Natural killer cell (primary cell): ENCODE data around the gene INHBC. TPM values are rescaled to one million over a fixed set of nuclear protein-coding genes. Genes with fewer than 3 reads are reported as not detected.
A peak's percentile ranks its signal among the peaks of the same experiment; 100 is the strongest.

Source experiments
- ATAC-seq, 3 donors: fragments of 150-1000 bp in 2 of 3; fragments of 200-7000 bp in 1 of 3; cut with Tn5 transposase; 1 replicate in 1 of 3; 2 replicates in 2 of 3; pipeline ENCODE4 v1.10.0; 2021; ENCODE audit warnings: mild to moderate bottlenecking in 2 of 3, moderate library complexity in 2 of 3
- DNase-seq, 2 donors: peaks; one replicate each; pipeline versions ENCODE4 v3.0.0 to v3.0.0-alpha.2; 2013 to 2021; ENCODE audit warnings: mixed read lengths in 1 of 2
- H3K27ac ChIP-seq: one replicate; pipeline ENCODE4 v1.5.1; 2013; ENCODE audit warnings: mild to moderate bottlenecking, low read length
- H3K27me3 ChIP-seq: one replicate; pipeline ENCODE4 v1.6.1; 2013; ENCODE audit warnings: low read length; ENCODE audit not compliant: control insufficient read depth, insufficient read depth
- H3K36me3 ChIP-seq: one replicate; pipeline ENCODE4 v1.6.1; 2013; ENCODE audit warnings: low read length; ENCODE audit not compliant: control insufficient read depth, insufficient read depth
- H3K4me1 ChIP-seq: one replicate; pipeline ENCODE4 v1.6.1; 2013; ENCODE audit warnings: low read length; ENCODE audit not compliant: control insufficient read depth, insufficient read depth
- H3K4me3 ChIP-seq: one replicate; pipeline ENCODE4 v1.5.1; 2013; ENCODE audit warnings: low read length
- H3K9me3 ChIP-seq: one replicate; pipeline ENCODE4 v1.6.1; 2013; ENCODE audit warnings: low read length; ENCODE audit not compliant: control insufficient read depth, insufficient read depth
- H3K27ac Mint-ChIP-seq, 2 donors: one replicate each; pipeline ENCODE4 v1.8.0; 2022; ENCODE audit warnings: mild to moderate bottlenecking in 2 of 2, mixed read lengths in 2 of 2, moderate library complexity in 1 of 2
- H3K27me3 Mint-ChIP-seq, 2 donors: one replicate each; pipeline ENCODE4 v1.8.0; 2022; ENCODE audit warnings: low read depth in 2 of 2, mixed read lengths in 2 of 2
- H3K36me3 Mint-ChIP-seq: one replicate; pipeline ENCODE4 v1.8.0; 2022; ENCODE audit warnings: mixed read lengths
- H3K4me1 Mint-ChIP-seq, 2 donors: one replicate each; pipeline ENCODE4 v1.8.0; 2022; ENCODE audit warnings: mixed read lengths in 2 of 2
- H3K4me3 Mint-ChIP-seq: one replicate; pipeline ENCODE4 v1.8.0; 2022; ENCODE audit warnings: mild to moderate bottlenecking, moderate library complexity, mixed read lengths
- H3K9me3 Mint-ChIP-seq, 2 donors: one replicate each; pipeline ENCODE4 v1.8.0; 2022; ENCODE audit warnings: mixed read lengths in 2 of 2
- WGBS: methylation state at CpG from one replicate; pipeline ENCODE4 v1.1.7; 2013; ENCODE audit warnings: missing lambda C conversion rate; ENCODE audit not compliant: insufficient coverage; 5-methylcytosine and 5-hydroxymethylcytosine counted together
- intact Hi-C: fragments of 100-400 bp; cut with micrococcal nuclease; formaldehyde crosslinking; loops from one replicate; pipeline ENCODE4 v1.14.2; 2022
- total RNA-seq, 4 donors: library from RNA; stranded (reverse); fragments of 120-200 nt in 1 of 4; gene quantifications; one replicate each; pipeline versions ENCODE4 v1.2.3 to v1.2.4, GENCODE V29; 2013 to 2022
- TF ChIP-seq, protein P1 (sequence below): fragments of 200-600 bp; IDR thresholded peaks from one replicate; pipeline ENCODE4 v1.8.0; 2022; ENCODE audit warnings: antibody characterized with exemption

Gene INHBC
- total RNA-seq, 3 donors from 2014 or later (not counting 1 experiment from before 2014, with no cell fraction given): 0.18 to 0.35 (median 0.31) TPM

DNA sequence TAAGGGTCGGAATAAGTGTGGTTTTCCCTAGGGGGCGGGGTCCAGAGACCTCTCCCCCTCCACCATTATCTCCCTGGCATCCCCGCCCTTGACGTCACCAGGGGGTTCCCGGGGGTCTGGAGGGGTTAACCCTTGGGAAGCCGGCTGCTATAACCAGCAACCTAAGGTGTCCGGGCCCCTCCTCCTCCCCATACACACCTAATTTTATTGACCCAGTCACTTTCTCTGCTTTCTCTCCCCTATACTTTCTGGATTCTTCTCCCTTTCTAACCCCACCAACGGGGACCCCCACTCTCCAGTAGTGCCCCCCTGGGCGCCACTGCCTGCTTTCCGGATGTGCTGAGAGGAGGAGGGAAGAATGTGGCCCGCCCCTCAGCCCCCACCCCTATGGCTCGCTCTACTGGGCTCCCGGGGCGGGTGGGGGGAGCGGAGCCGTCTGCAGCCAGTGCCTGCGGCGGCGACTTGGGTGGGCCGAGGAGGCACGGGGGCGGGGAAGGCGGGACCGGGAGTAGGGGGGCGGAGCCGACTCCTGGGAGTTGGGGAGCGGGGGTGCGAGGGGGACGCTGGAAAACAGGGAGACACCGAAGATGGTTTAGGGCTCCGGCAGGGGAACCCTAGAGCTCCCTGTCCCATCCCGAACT lies 26.8 kb downstream of the INHBC start:
- Histone ChIP-seq H3K9me3 (no peaks in the 10 kb centered on the region), H3K27ac (no peak overlapping the region), H3K36me3 (no peaks in the 10 kb centered on the region), H3K4me1 (peaks cover 47% of the 10 kb centered on the region), H3K27me3 (peaks cover 6% of the 10 kb centered on the region), H3K4me3 (peak overlapping the region; percentile 34)
- H3K36me3 Mint-ChIP-seq: no peaks in the 10 kb centered on the region
- intact Hi-C loops: no loop called here
- peaks cover 54 to 58% of the 10 kb centered on the region in 2 donors for H3K4me1 Mint-ChIP-seq
- TF ChIP-seq, protein P1, sequence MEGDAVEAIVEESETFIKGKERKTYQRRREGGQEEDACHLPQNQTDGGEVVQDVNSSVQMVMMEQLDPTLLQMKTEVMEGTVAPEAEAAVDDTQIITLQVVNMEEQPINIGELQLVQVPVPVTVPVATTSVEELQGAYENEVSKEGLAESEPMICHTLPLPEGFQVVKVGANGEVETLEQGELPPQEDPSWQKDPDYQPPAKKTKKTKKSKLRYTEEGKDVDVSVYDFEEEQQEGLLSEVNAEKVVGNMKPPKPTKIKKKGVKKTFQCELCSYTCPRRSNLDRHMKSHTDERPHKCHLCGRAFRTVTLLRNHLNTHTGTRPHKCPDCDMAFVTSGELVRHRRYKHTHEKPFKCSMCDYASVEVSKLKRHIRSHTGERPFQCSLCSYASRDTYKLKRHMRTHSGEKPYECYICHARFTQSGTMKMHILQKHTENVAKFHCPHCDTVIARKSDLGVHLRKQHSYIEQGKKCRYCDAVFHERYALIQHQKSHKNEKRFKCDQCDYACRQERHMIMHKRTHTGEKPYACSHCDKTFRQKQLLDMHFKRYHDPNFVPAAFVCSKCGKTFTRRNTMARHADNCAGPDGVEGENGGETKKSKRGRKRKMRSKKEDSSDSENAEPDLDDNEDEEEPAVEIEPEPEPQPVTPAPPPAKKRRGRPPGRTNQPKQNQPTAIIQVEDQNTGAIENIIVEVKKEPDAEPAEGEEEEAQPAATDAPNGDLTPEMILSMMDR: no peak
- ATAC-seq: no peak
- no peaks in the 10 kb centered on the region for H3K9me3 Mint-ChIP-seq
- peak in 1 of 2 donors; percentile 52 for DNase-seq
- H3K27ac Mint-ChIP-seq: peak overlapping the region in 1 of 2 donors; percentile 96
- H3K4me3 Mint-ChIP-seq: peak overlapping the region; percentile 93
- H3K27me3 Mint-ChIP-seq: peaks cover 0 to 15% of the 10 kb centered on the region in 2 donors
- under 1% methylated on average over 26 of the region's 32 CpGs for WGBS

DNA sequence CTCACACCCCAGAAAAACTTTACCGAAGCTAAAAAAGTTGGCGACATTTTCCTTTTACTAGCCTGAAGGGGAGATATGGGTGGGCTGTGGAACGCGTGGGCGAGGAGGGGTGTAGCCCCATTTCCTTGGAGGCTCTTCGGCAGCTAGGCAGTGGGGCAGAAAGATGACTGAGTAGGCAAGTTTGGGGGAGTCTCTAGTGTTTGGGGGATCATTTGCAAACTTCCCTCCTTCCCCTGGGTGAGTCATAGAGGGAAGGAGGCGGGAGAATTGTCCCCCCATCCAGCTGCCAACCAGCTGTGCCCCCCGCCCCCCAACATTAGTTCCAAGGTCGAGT lies 27.3 kb downstream of the INHBC start:
- H3K9me3 Mint-ChIP-seq: no peaks in the 10 kb centered on the region
- no peak overlapping the region for H3K27ac ChIP-seq
- TF ChIP-seq, protein P1: no peak

DNA sequence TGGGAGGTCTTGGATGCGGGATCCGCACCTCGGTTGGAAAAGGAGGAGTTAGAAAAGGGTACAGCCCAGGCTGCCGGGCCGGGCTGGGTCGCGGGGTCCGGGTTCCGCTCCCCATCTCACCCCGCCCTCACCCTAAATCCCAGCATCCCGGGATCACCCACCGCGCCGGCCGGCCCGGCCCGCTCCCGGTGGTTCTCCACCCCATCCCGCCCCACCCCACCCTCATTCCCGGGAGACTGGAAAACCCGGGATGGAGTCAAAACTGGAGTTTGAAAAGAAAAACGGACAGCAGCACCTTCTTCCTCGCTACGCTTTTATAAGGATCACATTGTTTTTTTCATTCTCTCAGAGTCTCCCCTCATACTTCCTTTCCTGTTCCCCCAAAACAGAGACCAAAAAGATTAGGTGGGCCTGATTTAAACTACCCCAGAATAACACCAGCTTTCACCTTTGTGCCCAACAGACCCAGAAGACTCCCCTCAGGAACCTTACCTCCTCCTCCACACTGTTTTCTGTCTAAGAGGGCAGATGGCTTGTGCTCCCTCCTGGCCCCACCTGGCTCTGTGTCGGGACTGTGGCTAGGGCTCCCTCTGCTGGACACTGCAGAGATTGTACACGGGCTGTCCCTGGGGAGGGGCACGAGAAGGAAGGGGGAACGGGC lies 27.8 kb downstream of the INHBC start:
- Mint-ChIP-seq H3K27me3 (peaks cover 0 to 15% of the 10 kb centered on the region in 2 donors), H3K9me3 (no peaks in the 10 kb centered on the region), H3K4me3 (peak overlapping the region; percentile 93), H3K4me1 (peaks cover 59 to 63% of the 10 kb centered on the region in 2 donors), H3K27ac (peak overlapping the region; percentile 76 to 96), H3K36me3 (no peaks in the 10 kb centered on the region)
- Histone ChIP-seq H3K4me1 (peaks cover 47% of the 10 kb centered on the region), H3K36me3 (no peaks in the 10 kb centered on the region), H3K9me3 (no peaks in the 10 kb centered on the region), H3K27me3 (peaks cover 6% of the 10 kb centered on the region), H3K27ac (no peak overlapping the region), H3K4me3 (peak overlapping the region; percentile 34)
- under 1% methylated on average over 25 of the region's 28 CpGs for WGBS
- peak; percentile 80 to 95 for DNase-seq
- TF ChIP-seq, protein P1: peak; percentile 93
- ATAC-seq: peak; percentile 66 to 83 (median 66)
- intact Hi-C loops: loop anchor here (2.0 kb wide), 1 partner anchor 14 kb away; no protein-coding TSS in a partner anchor

More for the DNA sequence above, 27.3 kb downstream of the INHBC start:
- Histone ChIP-seq H3K4me1 (peaks cover 47% of the 10 kb centered on the region), H3K9me3 (no peaks in the 10 kb centered on the region), H3K4me3 (peak overlapping the region; percentile 34), H3K27me3 (peaks cover 6% of the 10 kb centered on the region), H3K36me3 (no peaks in the 10 kb centered on the region)
- intact Hi-C loops: loop anchor here (2.0 kb wide), 1 partner anchor 15 kb away; no protein-coding TSS in a partner anchor
- peak overlapping the region; percentile 76 to 96 for H3K27ac Mint-ChIP-seq
- WGBS: 5% methylated on average over 6 of the region's 9 CpGs
- ATAC-seq (no peak), DNase-seq (peak in 1 of 2 donors; percentile 56)
- peaks cover 54 to 58% of the 10 kb centered on the region in 2 donors for H3K4me1 Mint-ChIP-seq
- H3K27me3 Mint-ChIP-seq: peaks cover 0 to 15% of the 10 kb centered on the region in 2 donors
- H3K4me3 Mint-ChIP-seq: peak overlapping the region; percentile 93
- H3K36me3 Mint-ChIP-seq: no peaks in the 10 kb centered on the region
